HCT116 (cell line): ENCODE data around the gene LRRC32. TPM values are rescaled to one million over a fixed set of nuclear protein-coding genes. Genes with fewer than 3 reads are reported as not detected.

Source experiments
- ATAC-seq: fragments of 200-7000 bp; cut with Tn5 transposase; 2 replicates; pipeline ENCODE4 v1.9.1; 2020; ENCODE audit warnings: mild to moderate bottlenecking, moderate library complexity
- BruUV-seq: library from RNA; stranded (reverse); fragments of 400-500 nt; replicated peaks from 2 replicates; lab custom pipeline; 2021; lab: Mats Ljungman, UMichigan
- CTCF ChIA-PET: fragments of 300-600 bp; sonication (Branson Sonifier 250); formaldehyde crosslinking; loops from one replicate; lab custom pipeline; 2021; ENCODE audit warnings: antibody characterized with exemption; lab: Charles Lee
- POLR2A ChIA-PET: fragments of 300-600, 350-600 bp; sonication (Branson Sonifier 250); formaldehyde crosslinking; loops from one replicate; lab custom pipeline; 2021; ENCODE audit warnings: antibody characterized with exemption; lab: Charles Lee
- RAD21 ChIA-PET, 2 experiments: fragments of 300-600 bp; sonication (Branson Sonifier 250); formaldehyde crosslinking; loops; one replicate each; lab custom pipeline; 2023; ENCODE audit warnings: low total read pairs in 2 of 2; ENCODE audit not compliant: uncharacterized antibody in 2 of 2, unreplicated experiment in 2 of 2, low non-redundant PET in 1 of 2; lab: Charles Lee
- DNase-seq: peaks from one replicate; pipeline ENCODE4 v3.0.0-alpha.2; 2010; ENCODE audit warnings: low read depth, low spot score
- H2AFZ ChIP-seq: fragments of 200-600 bp; shearing (Covaris generic), sonication (generic); 2 replicates; pipeline ENCODE4 v1.6.1; 2017; ENCODE audit warnings: low read depth, mixed run types, mixed read lengths, antibody characterized with exemption, low read length; ENCODE audit not compliant: poor library complexity, severe bottlenecking
- H3K27ac ChIP-seq: 2 replicates; pipeline ENCODE4 v1.5.1; 2012; ENCODE audit warnings: low read depth, low read length
- H3K27me3 ChIP-seq: fragments of 200-600 bp; sonication (generic); 2 replicates; pipeline ENCODE4 v1.6.1; 2016; ENCODE audit warnings: mixed run types, low read length, mixed read lengths; ENCODE audit not compliant: insufficient read depth
- H3K36me3 ChIP-seq, 2 experiments: fragments of 200-500 bp in 1 of 2; fragments of 200-600 bp in 1 of 2; sonication (Bioruptor generic) in 1 of 2; sonication (generic) in 1 of 2; 2 replicates each; pipeline versions ENCODE4 v1.5.1 to v1.6.1; 2014 to 2016; ENCODE audit warnings: low read length in 2 of 2, inconsistent platforms in 1 of 2, mixed read lengths in 1 of 2, mixed run types in 1 of 2; ENCODE audit not compliant: insufficient read depth in 2 of 2, control insufficient read depth in 1 of 2
- H3K4me1 ChIP-seq, 2 experiments: fragments of 200-600 bp in 1 of 2; sonication (generic) in 1 of 2; 2 replicates each; pipeline versions ENCODE4 v1.5.1 to v1.6.1; 2012 to 2017; ENCODE audit warnings: low read length in 2 of 2, inconsistent platforms in 1 of 2, mild to moderate bottlenecking in 1 of 2, mixed read lengths in 1 of 2, mixed run types in 1 of 2, moderate library complexity in 1 of 2; ENCODE audit not compliant: insufficient read depth in 2 of 2, control insufficient read depth in 1 of 2
- H3K4me2 ChIP-seq: fragments of 200-600 bp; sonication (generic); 2 replicates; pipeline ENCODE4 v1.6.1; 2017; ENCODE audit warnings: mixed run types, low read length, mixed read lengths
- H3K4me3 ChIP-seq, 2 experiments: fragments of 200-600 bp in 1 of 2; sonication (generic) in 1 of 2; replicated peaks in 1 of 2; 2 replicates each; pipeline ENCODE4 v1.5.1; 2011 to 2016; ENCODE audit warnings: low read length in 2 of 2, control low read depth in 1 of 2, low read depth in 1 of 2, mild to moderate bottlenecking in 1 of 2, mixed read lengths in 1 of 2, mixed run types in 1 of 2
- H3K79me2 ChIP-seq: fragments of 200-600 bp; sonication (generic); 2 replicates; pipeline ENCODE4 v1.6.1; 2017; ENCODE audit warnings: mild to moderate bottlenecking, mixed run types, low read length, moderate library complexity, mixed read lengths; ENCODE audit not compliant: insufficient read depth
- H3K9ac ChIP-seq: fragments of 200-600 bp; sonication (generic); 2 replicates; pipeline ENCODE4 v1.6.1; 2016; ENCODE audit warnings: low read length, mixed read lengths
- H3K9me2 ChIP-seq: fragments of 200-600 bp; sonication (generic), shearing (Covaris generic); 2 replicates; pipeline ENCODE4 v1.6.1; 2017; ENCODE audit warnings: mixed run types, mild to moderate bottlenecking, moderate library complexity; ENCODE audit not compliant: insufficient read depth
- H3K9me3 ChIP-seq, 2 experiments: fragments of 200-500 bp in 1 of 2; fragments of 200-600 bp in 1 of 2; sonication (Bioruptor generic) in 1 of 2; sonication (generic) in 1 of 2; 2 replicates each; pipeline ENCODE4 v1.6.1; 2014 to 2017; ENCODE audit warnings: low read length in 2 of 2, mixed read lengths in 2 of 2, inconsistent platforms in 1 of 2, low read depth in 1 of 2, mild to moderate bottlenecking in 1 of 2, mixed run types in 1 of 2, moderate library complexity in 1 of 2; ENCODE audit not compliant: control insufficient read depth in 1 of 2, insufficient read depth in 1 of 2
- H4K20me1 ChIP-seq: fragments of 200-600 bp; sonication (generic), shearing (Covaris generic); 2 replicates; pipeline ENCODE4 v1.6.1; 2017; ENCODE audit warnings: mixed run types, mild to moderate bottlenecking, moderate library complexity; ENCODE audit not compliant: insufficient read depth
- CBX3 ChIP-seq: IDR thresholded peaks from 2 replicates; pipeline ENCODE4 v1.6.1; 2012; ENCODE audit warnings: low read depth
- EGR1 ChIP-seq: IDR thresholded peaks from 2 replicates; pipeline ENCODE4 v1.6.1; 2012; ENCODE audit warnings: low read depth
- EZH2 ChIP-seq: fragments of 200-600 bp; sonication (generic); IDR thresholded peaks from 2 replicates; pipeline ENCODE4 v1.6.1; 2017; ENCODE audit warnings: antibody characterized with exemption, mixed run types
- JUND ChIP-seq: IDR thresholded peaks from 2 replicates; pipeline ENCODE4 v1.6.1; 2012
- POLR2A ChIP-seq: IDR thresholded peaks from 2 replicates; pipeline ENCODE4 v1.7.0; 2011; ENCODE audit warnings: borderline replicate concordance; ENCODE audit not compliant: insufficient read depth, insufficient read length; ENCODE audit errors: extremely low read depth
- POLR2AphosphoS5 ChIP-seq: IDR thresholded peaks from 2 replicates; pipeline ENCODE4 v1.6.1; 2011; ENCODE audit warnings: mild to moderate bottlenecking, low read depth, low read length, moderate library complexity
- RAD21 ChIP-seq: IDR thresholded peaks from 2 replicates; pipeline ENCODE4 v1.6.1; 2012; ENCODE audit warnings: low read depth, mild to moderate bottlenecking
- SIN3A ChIP-seq: IDR thresholded peaks from 2 replicates; pipeline ENCODE4 v1.6.1; 2012; ENCODE audit warnings: low read depth
- SP1 ChIP-seq: IDR thresholded peaks from 2 replicates; pipeline ENCODE4 v1.6.1; 2012; ENCODE audit warnings: low read depth
- SRF ChIP-seq: IDR thresholded peaks from 2 replicates; pipeline ENCODE4 v1.6.1; 2012; ENCODE audit warnings: low read depth
- TCF7L2 ChIP-seq: IDR thresholded peaks from 2 replicates; pipeline ENCODE4 v1.7.0; 2011; ENCODE audit warnings: borderline replicate concordance, inconsistent platforms; ENCODE audit not compliant: insufficient read depth, insufficient read length; ENCODE audit errors: extremely low read depth
- ZNF274 ChIP-seq: fragments of 200-500 bp; sonication (Bioruptor generic); IDR thresholded peaks from 2 replicates; pipeline ENCODE4 v1.6.1; 2014; ENCODE audit warnings: mild to moderate bottlenecking, low read depth, low read length, inconsistent platforms
- intact Hi-C: fragments of 100-400 bp; cut with micrococcal nuclease; formaldehyde crosslinking; loops from 2 replicates; pipeline ENCODE4 v1.10.0; 2022
- total RNA-seq: library from RNA; stranded (reverse); gene quantifications from one replicate; pipeline ENCODE4 v1.2.1, GENCODE V29; 2021; ENCODE audit not compliant: unreplicated experiment
- TF ChIP-seq, protein P1 (sequence below): IDR thresholded peaks from 2 replicates; pipeline ENCODE4 v1.6.1; 2011; ENCODE audit warnings: mild to moderate bottlenecking, low read length, moderate library complexity; ENCODE audit not compliant: insufficient replicate concordance; ENCODE audit errors: extremely low read depth
- TF ChIP-seq, protein P2 (sequence below): IDR thresholded peaks from 2 replicates; pipeline ENCODE4 v1.6.1; 2012

Gene LRRC32
- total RNA-seq, 1 experiment from 2014 or later: 0.54 TPM

DNA sequence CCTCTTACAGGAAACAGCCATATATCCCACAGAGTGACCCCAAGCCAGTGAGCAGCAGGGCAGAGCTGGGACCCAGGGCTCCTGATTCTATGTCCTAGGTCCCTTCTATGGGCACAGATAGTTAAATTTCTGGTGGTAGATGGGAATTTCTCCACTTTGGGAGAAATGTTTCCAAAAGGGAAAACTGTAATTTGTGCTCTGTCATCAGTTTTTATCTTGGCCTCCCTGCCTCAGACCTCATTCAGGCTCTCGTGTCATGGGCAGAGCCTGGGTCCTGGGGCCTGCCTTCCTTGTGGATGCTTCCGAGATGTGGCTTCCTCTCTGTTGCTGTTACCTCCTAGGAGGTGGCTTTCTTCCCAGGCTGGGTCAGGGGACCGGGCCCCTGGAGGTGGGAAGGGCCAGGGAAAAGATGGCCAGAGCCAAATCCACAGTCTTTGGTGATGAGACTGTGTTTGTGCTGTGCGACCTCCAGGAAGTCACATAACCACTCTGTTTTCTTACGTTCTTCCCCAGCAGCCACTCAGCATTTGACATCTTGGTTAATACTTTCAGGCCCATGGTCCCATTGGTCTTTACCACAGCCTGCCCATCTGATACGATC lies 8.6 kb downstream of the LRRC32 start (continued):
- TF ChIP-seq CBX3: no peak
- TF ChIP-seq, protein P1, sequence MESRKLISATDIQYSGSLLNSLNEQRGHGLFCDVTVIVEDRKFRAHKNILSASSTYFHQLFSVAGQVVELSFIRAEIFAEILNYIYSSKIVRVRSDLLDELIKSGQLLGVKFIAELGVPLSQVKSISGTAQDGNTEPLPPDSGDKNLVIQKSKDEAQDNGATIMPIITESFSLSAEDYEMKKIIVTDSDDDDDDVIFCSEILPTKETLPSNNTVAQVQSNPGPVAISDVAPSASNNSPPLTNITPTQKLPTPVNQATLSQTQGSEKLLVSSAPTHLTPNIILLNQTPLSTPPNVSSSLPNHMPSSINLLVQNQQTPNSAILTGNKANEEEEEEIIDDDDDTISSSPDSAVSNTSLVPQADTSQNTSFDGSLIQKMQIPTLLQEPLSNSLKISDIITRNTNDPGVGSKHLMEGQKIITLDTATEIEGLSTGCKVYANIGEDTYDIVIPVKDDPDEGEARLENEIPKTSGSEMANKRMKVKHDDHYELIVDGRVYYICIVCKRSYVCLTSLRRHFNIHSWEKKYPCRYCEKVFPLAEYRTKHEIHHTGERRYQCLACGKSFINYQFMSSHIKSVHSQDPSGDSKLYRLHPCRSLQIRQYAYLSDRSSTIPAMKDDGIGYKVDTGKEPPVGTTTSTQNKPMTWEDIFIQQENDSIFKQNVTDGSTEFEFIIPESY: no peak
- no peak for TF ChIP-seq RAD21
- TF ChIP-seq ZNF274: no peak
- no peak for TF ChIP-seq SRF
- no peak for TF ChIP-seq TCF7L2
- TF ChIP-seq JUND: no peak
- TF ChIP-seq EZH2: no peak
- TF ChIP-seq, protein P2, sequence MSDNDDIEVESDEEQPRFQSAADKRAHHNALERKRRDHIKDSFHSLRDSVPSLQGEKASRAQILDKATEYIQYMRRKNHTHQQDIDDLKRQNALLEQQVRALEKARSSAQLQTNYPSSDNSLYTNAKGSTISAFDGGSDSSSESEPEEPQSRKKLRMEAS: no peak
- TF ChIP-seq SP1: no peak

DNA sequence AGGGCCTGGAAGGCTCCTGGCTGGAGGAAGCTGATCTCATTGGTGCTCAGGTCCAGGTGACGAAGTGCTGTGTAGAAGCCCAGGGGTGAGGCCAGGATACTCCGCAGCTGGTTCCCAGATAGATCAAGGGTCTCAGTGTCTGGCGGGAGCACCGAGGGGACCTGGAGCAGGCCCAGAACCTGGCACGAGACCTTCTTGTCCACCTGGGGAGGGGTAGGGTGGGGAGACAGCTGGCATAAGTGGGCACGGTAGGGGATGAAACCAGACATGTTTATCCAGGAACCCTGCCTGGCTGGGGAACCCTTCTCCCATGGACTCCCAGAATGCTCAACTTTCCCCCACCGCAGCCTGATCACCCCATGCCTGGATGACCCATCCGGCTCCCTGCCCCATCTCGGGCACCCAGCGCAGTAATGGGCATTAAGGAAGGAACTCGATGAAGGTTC lies 9.2 kb downstream of the LRRC32 start:
- H3K4me2 ChIP-seq: no peak overlapping the region
- TF ChIP-seq TCF7L2: no peak
- no peak for TF ChIP-seq POLR2AphosphoS5
- TF ChIP-seq RAD21: no peak
- TF ChIP-seq JUND: no peak
- no peak for TF ChIP-seq CBX3
- TF ChIP-seq EGR1: no peak
- no peak for TF ChIP-seq POLR2A
- no peak for TF ChIP-seq SIN3A
- TF ChIP-seq ZNF274: no peak
- TF ChIP-seq, all 23 proteins: peak for 0
- Histone ChIP-seq H3K27me3 (no peaks in the 10 kb centered on the region), H4K20me1 (no peaks in the 10 kb centered on the region), H3K9me2 (no peaks in the 10 kb centered on the region), H3K36me3 (no peaks in the 10 kb centered on the region), H3K4me1 (peaks cover 0 to 7% of the 10 kb centered on the region in 2 experiments; a peak in 2 of 4 replicates), H3K27ac (no peak overlapping the region), H3K9ac (no peak overlapping the region), H3K79me2 (no peaks in the 10 kb centered on the region), H3K4me3 (no peak overlapping the region), H3K9me3 (no peaks in the 10 kb centered on the region), H2AFZ (no peak overlapping the region)
- no TSS peak for BruUV-seq
- ChIA-PET POLR2A (no interaction called here), CTCF (interaction anchor here (0.6 kb wide), 1 partner anchor 149 kb away, joined by 3 read pairs; no protein-coding TSS in a partner anchor), RAD21 (no interaction called here)
- intact Hi-C loops: no loop called here
- DNase-seq: no peak
- no peak for ATAC-seq
